ENCODE results near the gene AJAP1. TPM values are rescaled to one million over a fixed set of nuclear protein-coding genes. Genes with fewer than 3 reads are reported as not detected.

Gene AJAP1
- polyA plus RNA-seq, 1 experiment: not detected

- no peak for DNase-seq (ENCODE audit: low read depth, low spot score)
- Histone ChIP-seq H3K27me3 (ENCODE audit: control insufficient read depth, insufficient read depth, low read length) (no peaks in the 10 kb centered on the region), H3K27ac (ENCODE audit: low read depth, low read length) (no peak overlapping the region), H3K9me3 (ENCODE audit: control insufficient read depth, insufficient read depth, low read length) (peaks cover 50% of the 10 kb centered on the region), H3K4me3 (ENCODE audit: low read depth, low read length) (no peak overlapping the region)
- no peak for TF ChIP-seq CTCF (IDR thresholded peaks at IDR 0.05; ENCODE audit: low read depth, low read length)
- POLR2A ChIA-PET: no interaction called here
- CTCF ChIA-PET: no interaction called here
Observed at GRCh38 chr1:4801192-4801924, 146.9 kb downstream of the AJAP1 start.

GRCh38 chr1:4802024-4802423 is 147.6 kb downstream of the AJAP1 start:
- H3K27ac ChIP-seq (ENCODE audit: low read depth, low read length): no peak overlapping the region
- peaks cover 44% of the 10 kb centered on the region for H3K9me3 ChIP-seq (ENCODE audit: control insufficient read depth, insufficient read depth, low read length)
- no peak overlapping the region for H3K4me3 ChIP-seq (ENCODE audit: low read depth, low read length)
- TF ChIP-seq CTCF (IDR thresholded peaks at IDR 0.05; ENCODE audit: low read depth, low read length): no peak
- CTCF ChIA-PET: no interaction called here
- no peaks in the 10 kb centered on the region for H3K27me3 ChIP-seq (ENCODE audit: control insufficient read depth, insufficient read depth, low read length)
- no peak for DNase-seq (ENCODE audit: low read depth, low spot score)
- POLR2A ChIA-PET: no interaction called here

- POLR2A ChIA-PET: no interaction called here
- H3K9me3 ChIP-seq (ENCODE audit: control insufficient read depth, insufficient read depth, low read length): peaks cover 32% of the 10 kb centered on the region
- CTCF ChIA-PET: no interaction called here
- H3K27me3 ChIP-seq (ENCODE audit: control insufficient read depth, insufficient read depth, low read length): no peaks in the 10 kb centered on the region
- no peak for TF ChIP-seq CTCF (IDR thresholded peaks at IDR 0.05; ENCODE audit: low read depth, low read length)
- no peak overlapping the region for H3K4me3 ChIP-seq (ENCODE audit: low read depth, low read length)
- DNase-seq (ENCODE audit: low read depth, low spot score): no peak
- no peak overlapping the region for H3K27ac ChIP-seq (ENCODE audit: low read depth, low read length)
Observed at GRCh38 chr1:4803335-4803734, 148.9 kb downstream of the AJAP1 start.

- no peak for DNase-seq (ENCODE audit: low read depth, low spot score)
- ChIA-PET CTCF (no interaction called here), POLR2A (no interaction called here)
- Histone ChIP-seq H3K9me3 (ENCODE audit: control insufficient read depth, insufficient read depth, low read length) (peaks cover 15% of the 10 kb centered on the region), H3K27me3 (ENCODE audit: control insufficient read depth, insufficient read depth, low read length) (no peaks in the 10 kb centered on the region), H3K27ac (ENCODE audit: low read depth, low read length) (no peak overlapping the region), H3K4me3 (ENCODE audit: low read depth, low read length) (no peak overlapping the region)
- no peak for TF ChIP-seq CTCF (IDR thresholded peaks at IDR 0.05; ENCODE audit: low read depth, low read length)
Observed at GRCh38 chr1:4805987-4806386, 151.6 kb downstream of the AJAP1 start.

GRCh38 chr1:4820543-4820942 is 166.1 kb downstream of the AJAP1 start:
- H3K27ac ChIP-seq (ENCODE audit: low read depth, low read length): no peak overlapping the region
- no peak overlapping the region for H3K4me3 ChIP-seq (ENCODE audit: low read depth, low read length)
- H3K9me3 ChIP-seq (ENCODE audit: control insufficient read depth, insufficient read depth, low read length): peaks cover 32% of the 10 kb centered on the region
- H3K27me3 ChIP-seq (ENCODE audit: control insufficient read depth, insufficient read depth, low read length): no peaks in the 10 kb centered on the region
- ChIA-PET POLR2A (no interaction called here), CTCF (no interaction called here)
- no peak for DNase-seq (ENCODE audit: low read depth, low spot score)
- TF ChIP-seq CTCF (IDR thresholded peaks at IDR 0.05; ENCODE audit: low read depth, low read length): no peak
